HUES6 (cell line): ENCODE data around the gene MYO1H.

ENCODE experiments used
- H3K27ac ChIP-seq: 2 replicates; pipeline ENCODE4 v1.7.0; 2013; ENCODE audit warnings: low read depth, mild to moderate bottlenecking, low read length, inconsistent platforms
- H3K27me3 ChIP-seq: 2 replicates; pipeline ENCODE4 v1.6.1; 2013; ENCODE audit warnings: low read length; ENCODE audit not compliant: control insufficient read depth, insufficient read depth
- H3K36me3 ChIP-seq: 2 replicates; pipeline ENCODE4 v1.6.1; 2013; ENCODE audit warnings: low read length; ENCODE audit not compliant: control insufficient read depth, insufficient read depth
- H3K4me1 ChIP-seq: 2 replicates; pipeline ENCODE4 v1.6.1; 2013; ENCODE audit warnings: low read length; ENCODE audit not compliant: control insufficient read depth, insufficient read depth
- H3K4me3 ChIP-seq: 2 replicates; pipeline ENCODE4 v1.5.1; 2013; ENCODE audit warnings: low read depth, low read length
- H3K9ac ChIP-seq: one replicate; pipeline ENCODE4 v1.6.1; 2013; ENCODE audit warnings: mild to moderate bottlenecking, low read length
- H3K9me3 ChIP-seq: 2 replicates; pipeline ENCODE4 v1.6.1; 2013; ENCODE audit warnings: low read depth, low read length; ENCODE audit not compliant: control insufficient read depth, insufficient read depth

The MYO1H gene

GRCh38 chr12:109475121-109475520 lies 127.4 kb downstream of the MYO1H start:
- no peaks in the 10 kb centered on the region for H3K27me3 ChIP-seq
- H3K9ac ChIP-seq: no peak overlapping the region
- H3K9me3 ChIP-seq: no peaks in the 10 kb centered on the region
- H3K27ac ChIP-seq: no peak overlapping the region
- H3K4me3 ChIP-seq: peak overlapping the region; percentile 97; the same call in 1 of the 2 replicates
- peaks cover 11% of the 10 kb centered on the region; the same call in 1 of the 2 replicates for H3K4me1 ChIP-seq
- peaks cover 11% of the 10 kb centered on the region; the same call in 1 of the 2 replicates for H3K36me3 ChIP-seq

- Histone ChIP-seq H3K9me3 (no peaks in the 10 kb centered on the region), H3K9ac (peak overlapping the region; percentile 97), H3K36me3 (peaks cover 10% of the 10 kb centered on the region; the same call in 1 of the 2 replicates), H3K4me3 (peak overlapping the region; percentile 97), H3K27me3 (no peaks in the 10 kb centered on the region), H3K4me1 (peaks cover 11% of the 10 kb centered on the region; the same call in 1 of the 2 replicates), H3K27ac (peak overlapping the region; percentile 99; the same call in 1 of the 2 replicates)
Observed at GRCh38 chr12:109475993-109476806, 128.5 kb downstream of the MYO1H start.

DNA sequence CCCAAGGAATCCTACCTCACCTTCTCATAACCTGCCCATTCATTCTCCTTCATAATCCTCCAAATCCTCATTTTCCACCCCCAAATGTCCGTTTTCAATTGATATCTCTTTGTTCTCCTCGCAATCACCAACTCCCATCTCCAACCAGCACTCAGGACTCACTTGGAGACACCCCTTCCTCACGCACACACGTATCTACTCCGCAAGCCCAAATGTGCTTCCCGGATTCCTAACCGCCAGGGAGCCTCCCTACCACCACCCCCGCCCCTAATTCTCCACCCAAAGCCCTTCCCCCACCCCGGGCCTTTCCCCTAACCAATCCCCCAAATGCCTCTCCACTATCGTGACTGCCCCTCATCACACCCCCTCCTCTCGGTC lies 129.1 kb downstream of the MYO1H start:
- Histone ChIP-seq H3K27me3 (no peaks in the 10 kb centered on the region), H3K9ac (peak overlapping the region; percentile 97), H3K9me3 (no peaks in the 10 kb centered on the region), H3K4me3 (peak overlapping the region; percentile 97), H3K27ac (peak overlapping the region; percentile 99; the same call in 1 of the 2 replicates), H3K36me3 (peaks cover 10% of the 10 kb centered on the region; the same call in 1 of the 2 replicates), H3K4me1 (peaks cover 11% of the 10 kb centered on the region; the same call in 1 of the 2 replicates)

DNA sequence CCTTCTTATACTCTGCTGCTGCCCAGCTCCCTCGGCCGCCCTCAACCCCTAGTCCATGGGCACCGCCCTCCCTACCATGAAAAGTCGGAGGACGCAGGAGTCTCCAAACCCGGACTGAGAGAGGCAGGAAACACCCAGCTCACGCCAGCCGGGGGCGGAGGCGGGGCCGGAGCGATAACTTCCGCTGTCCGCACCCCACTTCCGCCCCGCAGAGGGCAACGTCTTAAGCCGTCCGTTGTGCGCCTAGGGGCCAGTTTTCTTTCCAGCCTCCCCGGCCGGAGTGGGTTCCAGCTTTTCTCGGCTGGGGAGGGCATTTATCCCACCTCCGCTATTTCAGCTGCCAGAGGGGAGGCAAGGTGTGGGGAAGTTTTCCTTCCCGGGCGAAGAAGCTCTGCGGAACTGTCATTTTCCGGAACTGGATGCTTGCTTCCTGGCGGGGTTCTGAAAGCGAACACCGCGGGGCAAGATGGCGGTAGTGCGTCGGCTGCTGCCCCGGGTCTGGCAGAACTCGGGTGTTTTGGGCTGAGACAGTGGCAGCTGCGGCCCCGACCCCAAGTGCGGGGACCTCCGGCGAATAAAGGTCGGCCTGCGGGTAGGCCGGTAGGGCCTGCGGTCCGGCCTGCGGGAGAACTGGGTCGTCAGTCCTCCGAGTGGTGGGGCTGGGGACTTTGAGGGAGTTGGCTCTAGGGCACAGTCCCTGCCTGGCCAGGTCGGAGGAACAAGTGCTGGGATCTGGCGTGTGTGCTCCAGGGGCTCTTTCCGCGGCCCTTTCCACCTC lies 129.7 kb downstream of the MYO1H start, which contains the start of the genes KCTD10 and UBE3B:
TSS of gene KCTD10 (minus strand) at position 116 of the 778 bp plus-strand sequence. CDS start at position 78, 38 bp downstream.
TSS of gene UBE3B (plus strand) at position 450 of the 778 bp plus-strand sequence. CDS start 5,918 bp downstream, outside the sequence.
- peak within 1 kb of the TSS; percentile 97 for H3K4me3 ChIP-seq

DNA sequence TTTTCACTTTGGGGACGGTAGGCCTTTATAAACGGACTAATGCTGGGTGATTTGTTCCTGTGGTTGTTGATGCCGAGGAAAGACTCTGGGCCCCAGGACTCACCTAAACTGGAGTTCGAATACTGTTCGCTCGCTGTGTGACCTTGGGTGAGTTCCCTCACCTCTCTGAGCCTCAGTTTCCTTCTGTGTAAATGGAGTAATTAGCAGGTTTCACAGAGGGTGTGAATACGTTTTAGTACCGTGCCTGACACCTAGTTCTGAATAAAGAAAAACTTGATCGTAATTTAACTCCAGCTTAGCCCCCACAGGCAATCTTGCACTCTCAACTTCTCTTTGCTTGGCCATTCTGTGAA lies 130.2 kb downstream of the MYO1H start:
- H3K4me3 ChIP-seq: peak overlapping the region; percentile 97
- H3K27me3 ChIP-seq: no peaks in the 10 kb centered on the region
- H3K27ac ChIP-seq: peak overlapping the region; percentile 99; the same call in 1 of the 2 replicates
- peak overlapping the region; percentile 97 for H3K9ac ChIP-seq
- peaks cover 11% of the 10 kb centered on the region; the same call in 1 of the 2 replicates for H3K4me1 ChIP-seq
- H3K9me3 ChIP-seq: no peaks in the 10 kb centered on the region
- H3K36me3 ChIP-seq: peaks cover 3% of the 10 kb centered on the region; the same call in 1 of the 2 replicates

More for the DNA sequence above, 129.7 kb downstream of the MYO1H start, which contains the start of the genes KCTD10 and UBE3B:
- H3K27me3 ChIP-seq: no peaks in the 10 kb centered on the region
- H3K9me3 ChIP-seq: no peaks in the 10 kb centered on the region
- peak within 1 kb of the TSS; percentile 99 for H3K27ac ChIP-seq
- H3K9ac ChIP-seq: peak within 1 kb of the TSS; percentile 97
- peaks cover 9% of the 10 kb centered on the region; the same call in 1 of the 2 replicates for H3K36me3 ChIP-seq
- peaks cover 11% of the 10 kb centered on the region; the same call in 1 of the 2 replicates for H3K4me1 ChIP-seq

DNA sequence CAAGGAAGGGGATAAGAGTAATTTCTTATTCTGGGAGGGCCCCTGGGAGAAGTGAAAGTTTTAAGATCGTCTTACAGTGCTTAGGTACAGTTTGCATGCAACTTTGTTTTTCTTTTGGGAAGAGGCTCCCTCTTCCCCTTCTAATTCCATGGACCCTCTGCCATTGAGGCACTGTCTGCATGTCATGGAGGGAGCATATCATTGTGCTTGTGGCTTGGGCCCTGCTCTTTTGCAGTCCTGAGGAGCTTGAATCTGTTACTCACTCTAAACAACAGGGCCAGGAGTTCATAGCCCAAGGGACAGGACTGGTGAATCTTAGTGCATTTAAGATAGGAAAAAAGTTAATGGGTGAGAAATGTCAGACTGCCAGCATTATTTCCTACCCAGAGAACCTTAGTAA lies 132.1 kb downstream of the MYO1H start:
- H3K27ac ChIP-seq: no peak overlapping the region
- H3K36me3 ChIP-seq: peaks cover 14% of the 10 kb centered on the region
- peaks cover 11% of the 10 kb centered on the region; the same call in 1 of the 2 replicates for H3K4me1 ChIP-seq
- no peak overlapping the region for H3K9ac ChIP-seq
- no peaks in the 10 kb centered on the region for H3K9me3 ChIP-seq
- no peaks in the 10 kb centered on the region for H3K27me3 ChIP-seq
- no peak overlapping the region for H3K4me3 ChIP-seq

DNA sequence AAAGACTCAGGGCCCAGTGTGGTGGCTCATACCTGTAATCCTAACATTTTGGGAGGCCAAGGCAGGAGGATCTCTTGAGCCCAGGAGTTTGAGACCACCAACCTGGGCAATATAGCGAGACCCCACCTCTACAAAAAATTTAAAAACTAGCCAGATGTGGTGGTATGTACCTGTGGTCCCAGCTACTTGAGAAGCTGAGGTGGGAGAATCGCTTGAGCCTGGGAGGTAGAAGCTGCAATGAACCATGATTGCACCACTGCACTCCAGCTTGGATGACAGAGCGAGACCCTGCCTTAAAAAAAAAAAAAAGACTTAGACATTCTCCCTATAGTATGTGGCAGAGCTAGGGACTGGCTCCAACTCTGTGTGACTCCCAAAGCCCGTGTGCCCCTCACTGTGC lies 132.7 kb downstream of the MYO1H start:
- H3K27me3 ChIP-seq: no peaks in the 10 kb centered on the region
- peaks cover 20% of the 10 kb centered on the region for H3K36me3 ChIP-seq
- no peak overlapping the region for H3K9ac ChIP-seq

DNA sequence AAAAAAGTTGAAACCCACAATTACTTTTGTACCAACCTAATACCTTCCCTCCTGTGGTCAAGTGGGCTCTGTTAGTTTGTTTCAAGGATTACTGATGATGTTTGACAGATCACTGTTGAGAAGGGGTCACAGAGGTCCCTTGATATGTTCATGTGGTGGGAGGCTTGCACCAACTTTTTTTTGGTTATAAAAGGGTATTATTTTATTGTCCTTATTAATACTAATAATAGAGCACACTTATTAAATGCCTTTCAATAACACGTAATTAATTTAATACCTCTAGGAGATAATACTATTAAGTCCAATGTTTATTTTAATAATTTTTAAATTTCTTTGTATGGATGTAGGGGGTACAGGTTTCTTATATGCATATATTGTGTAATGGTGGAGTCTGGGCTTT lies 134.2 kb downstream of the MYO1H start:
- peaks cover 35% of the 10 kb centered on the region for H3K36me3 ChIP-seq
- H3K9ac ChIP-seq: no peak overlapping the region
- no peaks in the 10 kb centered on the region for H3K27me3 ChIP-seq
- H3K27ac ChIP-seq: no peak overlapping the region
- H3K4me1 ChIP-seq: no peaks in the 10 kb centered on the region
- no peak overlapping the region for H3K4me3 ChIP-seq
- H3K9me3 ChIP-seq: no peaks in the 10 kb centered on the region

More for the DNA sequence above, 132.7 kb downstream of the MYO1H start:
- peaks cover 9% of the 10 kb centered on the region; the same call in 1 of the 2 replicates for H3K4me1 ChIP-seq
- no peak overlapping the region for H3K4me3 ChIP-seq
- H3K9me3 ChIP-seq: no peaks in the 10 kb centered on the region
- no peak overlapping the region for H3K27ac ChIP-seq

DNA sequence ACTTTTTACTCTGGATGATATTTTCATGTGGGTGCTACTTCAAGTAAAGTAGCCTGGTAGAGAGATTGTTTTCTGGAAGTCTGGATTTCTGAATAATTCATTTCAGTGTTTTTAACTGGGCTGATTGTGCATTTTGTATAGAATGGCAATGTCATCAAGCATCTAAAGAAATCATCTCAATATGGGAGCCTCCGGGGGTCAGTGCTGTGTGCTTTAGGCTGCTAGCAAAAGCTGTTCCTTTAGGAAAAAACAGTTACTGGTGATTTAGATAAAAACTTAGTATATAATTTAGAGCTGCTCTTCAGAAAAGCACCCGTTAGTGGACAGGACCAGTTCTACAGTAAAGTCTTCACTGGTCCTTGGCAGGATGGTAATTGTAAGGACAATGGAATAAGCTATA lies 134.8 kb downstream of the MYO1H start:
- Histone ChIP-seq H3K9ac (no peak overlapping the region), H3K4me1 (no peaks in the 10 kb centered on the region), H3K27ac (no peak overlapping the region), H3K36me3 (peaks cover 41% of the 10 kb centered on the region), H3K4me3 (no peak overlapping the region), H3K27me3 (no peaks in the 10 kb centered on the region), H3K9me3 (no peaks in the 10 kb centered on the region)

DNA sequence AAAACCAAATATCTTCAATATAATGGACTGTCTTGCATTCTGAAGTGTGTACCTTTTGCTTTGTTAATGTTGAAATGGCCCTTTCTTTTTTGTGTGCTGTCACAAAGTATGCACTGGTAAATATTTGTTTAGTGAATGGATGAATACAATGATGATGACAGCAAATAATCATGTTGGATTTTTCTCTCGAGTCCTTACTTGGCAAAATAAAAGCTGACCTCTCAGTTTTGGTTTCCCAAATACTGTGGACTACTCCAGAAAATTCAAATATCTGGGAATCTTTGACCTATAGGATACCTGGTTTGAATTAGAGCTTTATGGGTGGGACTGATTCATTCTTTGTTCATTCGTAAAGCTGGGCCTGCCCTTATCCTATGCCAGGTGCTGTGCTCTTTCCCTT lies 135.2 kb downstream of the MYO1H start:
- Histone ChIP-seq H3K4me1 (no peaks in the 10 kb centered on the region), H3K4me3 (no peak overlapping the region), H3K9ac (no peak overlapping the region), H3K27me3 (no peaks in the 10 kb centered on the region), H3K9me3 (no peaks in the 10 kb centered on the region), H3K36me3 (peaks cover 45% of the 10 kb centered on the region), H3K27ac (no peak overlapping the region)
